B cell (primary cell): Measurements from ENCODE around the gene GJA10. TPM values are rescaled to one million over a fixed set of nuclear protein-coding genes. Genes with fewer than 3 reads are reported as not detected.

Experiments
- ATAC-seq: fragments of 200-7000 bp; cut with Tn5 transposase; one replicate; pipeline ENCODE4 v1.10.0; 2021; ENCODE audit warnings: low read depth, mild to moderate bottlenecking, moderate number of reproducible peaks, moderate library complexity
- CTCF ChIA-PET: fragments of 350-600 bp; sonication (Branson Sonifier 250); formaldehyde crosslinking; loops from one replicate; lab custom pipeline; 2021; ENCODE audit warnings: antibody characterized with exemption, inconsistent platforms; lab: Charles Lee
- POLR2A ChIA-PET: fragments of 350-600 bp; sonication (Branson Sonifier 250); formaldehyde crosslinking; loops from one replicate; lab custom pipeline; 2021; ENCODE audit warnings: antibody characterized with exemption; lab: Charles Lee
- DNase-seq: peaks from one replicate; pipeline ENCODE4 v3.0.0; 2013
- H2AFZ ChIP-seq: 2 replicates; pipeline ENCODE4 v1.6.1; 2012; ENCODE audit warnings: mild to moderate bottlenecking, low read depth, low read length; ENCODE audit not compliant: insufficient read depth, poor library complexity, severe bottlenecking
- H3K27ac ChIP-seq, 2 donors: 1 replicate in 1 of 2; 2 replicates in 1 of 2; pipeline ENCODE4 v1.5.1; 2012 to 2013; ENCODE audit warnings: low read length in 2 of 2, mild to moderate bottlenecking in 2 of 2, moderate library complexity in 1 of 2
- H3K27me3 ChIP-seq, 4 experiments: fragments of 200-600 bp in 1 of 4; sonication (generic) in 1 of 4; replicated peaks in 1 of 4; 1 replicate in 2 of 4; 2 replicates in 2 of 4; pipeline versions ENCODE4 v1.6.1 to v1.7.0; 2013 to 2016; ENCODE audit warnings: low read length in 3 of 4, mild to moderate bottlenecking in 2 of 4, mixed read lengths in 1 of 4, moderate library complexity in 1 of 4; ENCODE audit not compliant: insufficient read depth in 4 of 4, control insufficient read depth in 3 of 4; ENCODE audit errors: control extremely low read depth in 1 of 4
- H3K36me3 ChIP-seq, 2 experiments: replicated peaks in 1 of 2; 1 replicate in 1 of 2; 2 replicates in 1 of 2; pipeline versions ENCODE4 v1.6.1 to v1.7.1; 2013; ENCODE audit warnings: low read length in 1 of 2; ENCODE audit not compliant: insufficient read depth in 2 of 2, control insufficient read depth in 1 of 2; ENCODE audit errors: control extremely low read depth in 1 of 2, extremely low read depth in 1 of 2
- H3K4me1 ChIP-seq, 2 donors: fragments of 200-600 bp in 1 of 2; sonication (generic) in 1 of 2; 1 replicate in 1 of 2; 2 replicates in 1 of 2; pipeline versions ENCODE4 v1.5.1 to v1.6.1; 2013 to 2017; ENCODE audit warnings: low read length in 2 of 2; ENCODE audit not compliant: control insufficient read depth in 2 of 2, insufficient read depth in 2 of 2
- H3K4me2 ChIP-seq: replicated peaks from 2 replicates; pipeline ENCODE3; 2012; ENCODE audit warnings: mild to moderate bottlenecking, low read depth, low read length; ENCODE audit not compliant: poor library complexity, severe bottlenecking
- H3K4me3 ChIP-seq, 5 experiments: fragments of 200-600 bp in 1 of 5; sonication (generic) in 1 of 5; 1 replicate in 3 of 5; 2 replicates in 2 of 5; pipeline versions ENCODE4 v1.5.1 to v1.7.0; 2011 to 2016; ENCODE audit warnings: low read length in 4 of 5, mild to moderate bottlenecking in 4 of 5, low read depth in 2 of 5, control low read depth in 1 of 5, moderate library complexity in 1 of 5; ENCODE audit not compliant: insufficient read depth in 1 of 5; ENCODE audit errors: control extremely low read depth in 1 of 5, extremely low read depth in 1 of 5
- H3K79me2 ChIP-seq: fragments of 200-600 bp; sonication (generic); one replicate; pipeline ENCODE4 v1.6.0; 2016; ENCODE audit warnings: low read length; ENCODE audit not compliant: control insufficient read depth, insufficient read depth
- H3K9ac ChIP-seq: fragments of 200-600 bp; sonication (generic); 2 replicates; pipeline ENCODE4 v1.6.1; 2017; ENCODE audit warnings: mild to moderate bottlenecking, low read length, moderate library complexity
- H3K9me3 ChIP-seq, 3 donors: one replicate each; pipeline versions ENCODE4 v1.6.1 to v1.7.1; 2013; ENCODE audit warnings: low read length in 2 of 3; ENCODE audit not compliant: control insufficient read depth in 2 of 3, insufficient read depth in 1 of 3; ENCODE audit errors: control extremely low read depth in 1 of 3
- H4K20me1 ChIP-seq: 2 replicates; pipeline ENCODE4 v1.6.0; 2012; ENCODE audit warnings: mild to moderate bottlenecking, low read length; ENCODE audit not compliant: insufficient read depth, control insufficient read depth, poor library complexity, severe bottlenecking
- H3K27ac Mint-ChIP-seq: one replicate; pipeline ENCODE4 v1.8.0; 2021; ENCODE audit warnings: mixed read lengths
- H3K27me3 Mint-ChIP-seq: one replicate; pipeline ENCODE4 v1.8.0; 2021; ENCODE audit warnings: mixed read lengths
- H3K4me1 Mint-ChIP-seq: one replicate; pipeline ENCODE4 v1.8.0; 2021; ENCODE audit warnings: mixed read lengths
- H3K4me3 Mint-ChIP-seq: one replicate; pipeline ENCODE4 v1.8.0; 2021; ENCODE audit warnings: mixed read lengths
- H3K9me3 Mint-ChIP-seq: one replicate; pipeline ENCODE4 v1.8.0; 2022; ENCODE audit warnings: mixed read lengths; ENCODE audit not compliant: insufficient read depth
- CTCF ChIP-seq: fragments of 200-600 bp; IDR thresholded peaks from one replicate; pipeline ENCODE4 v1.8.0; 2022; ENCODE audit warnings: antibody characterized with exemption, mild to moderate bottlenecking
- EZH2 ChIP-seq: IDR thresholded peaks from 2 replicates; pipeline ENCODE4 v1.6.1; 2012; ENCODE audit warnings: borderline replicate concordance, low read depth, mild to moderate bottlenecking, moderate library complexity, low read length; ENCODE audit not compliant: insufficient read depth, poor library complexity, severe bottlenecking
- WGBS: methylation state at CpG from one replicate; pipeline ENCODE4 v1.1.5; 2013; ENCODE audit warnings: missing lambda C conversion rate; ENCODE audit not compliant: insufficient coverage; 5-methylcytosine and 5-hydroxymethylcytosine counted together
- intact Hi-C: fragments of 100-400 bp; cut with micrococcal nuclease; formaldehyde crosslinking; loops from one replicate; pipeline ENCODE4 v1.10.0; 2022
- polyA plus RNA-seq: library from polyadenylated mRNA; depleted of rRNA; stranded (reverse); fragments of >200 nt; gene quantifications from 2 replicates; pipeline ENCODE4 v1.2.3, GENCODE V29; 2012
- total RNA-seq, 2 donors: library from RNA; stranded (reverse); fragments of 120-200 nt in 1 of 2; gene quantifications; 1 replicate in 1 of 2; 2 replicates in 1 of 2; pipeline versions ENCODE4 v1.2.3 to v1.2.4, GENCODE V29; 2013 to 2022

Gene GJA10
- total and polyA plus RNA-seq, 2 donors (not counting 1 experiment from before 2014, with no cell fraction given): not detected

GRCh38 chr6:89932245-89932802, 38.1 kb downstream of the GJA10 start:
- no peaks in the 10 kb centered on the region for H3K27me3 Mint-ChIP-seq
- TF ChIP-seq CTCF: no peak
- ChIA-PET POLR2A (no interaction called here), CTCF (no interaction called here)
- no peaks in the 10 kb centered on the region for H3K9me3 Mint-ChIP-seq
- Histone ChIP-seq H3K4me3 (no peak overlapping the region), H3K36me3 (peaks cover 7 to 81% of the 10 kb centered on the region in 2 experiments), H4K20me1 (peaks cover 63% of the 10 kb centered on the region), H3K4me2 (no peak overlapping the region), H3K9ac (no peak overlapping the region), H3K27me3 (no peaks in the 10 kb centered on the region), H3K79me2 (peaks cover 3% of the 10 kb centered on the region), H3K4me1 (peaks cover 0 to 3% of the 10 kb centered on the region in 2 donors), H3K9me3 (no peaks in the 10 kb centered on the region), H2AFZ (no peak overlapping the region), H3K27ac (no peak overlapping the region)
- intact Hi-C loops: no loop called here
- H3K4me1 Mint-ChIP-seq: peaks cover 14% of the 10 kb centered on the region
- no peak overlapping the region for H3K27ac Mint-ChIP-seq
- no peak for DNase-seq
- no peak overlapping the region for H3K4me3 Mint-ChIP-seq
- no peak for ATAC-seq
- WGBS: 98% methylated on average over 21 of the region's 22 CpGs

- Mint-ChIP-seq H3K4me3 (no peak overlapping the region), H3K27me3 (no peaks in the 10 kb centered on the region), H3K4me1 (peaks cover under 1% of the 10 kb centered on the region), H3K27ac (no peak overlapping the region), H3K9me3 (no peaks in the 10 kb centered on the region)
- Histone ChIP-seq H3K27me3 (no peaks in the 10 kb centered on the region), H3K79me2 (peaks cover 3% of the 10 kb centered on the region), H3K9me3 (no peaks in the 10 kb centered on the region), H3K9ac (no peak overlapping the region), H2AFZ (no peak overlapping the region), H4K20me1 (peaks cover 78% of the 10 kb centered on the region), H3K4me1 (peaks cover 0 to under 1% of the 10 kb centered on the region in 2 donors), H3K4me3 (no peak overlapping the region), H3K4me2 (no peak overlapping the region), H3K27ac (no peak overlapping the region), H3K36me3 (peaks cover 7 to 73% of the 10 kb centered on the region in 2 experiments)
- TF ChIP-seq EZH2 (no peak), CTCF (no peak)
- 95% methylated on average over 3 of the region's 19 CpGs for WGBS
- intact Hi-C loops: no loop called here
- ChIA-PET CTCF (interaction anchor here (1.3 kb wide), 1 partner anchor 544 kb away, joined by 5 read pairs; no protein-coding TSS in a partner anchor), POLR2A (no interaction called here)
- DNase-seq (no peak), ATAC-seq (no peak)
These were observed 40.6 kb downstream of the GJA10 start for GRCh38 chr6:89934685-89935366.
